Measurements from ENCODE around the gene ANKRD13D. TPM values are rescaled to one million over a fixed set of nuclear protein-coding genes. Genes with fewer than 3 reads are reported as not detected.

The ANKRD13D gene
- total RNA-seq, 1 donor: 29.8 TPM

GRCh38 chr11:67282876-67283371 is 6.2 kb upstream of the ANKRD13D start:
- H3K4me3 ChIP-seq (ENCODE audit: low read depth, low read length): no peak overlapping the region
- DNase-seq (ENCODE audit: low read depth): no peak
- no peak for TF ChIP-seq CTCF (IDR thresholded peaks at IDR 0.05; ENCODE audit: insufficient read depth, low read depth, low read length)

GRCh38 chr11:67283481-67283963 is 5.6 kb upstream of the ANKRD13D start:
- no peak for TF ChIP-seq CTCF (IDR thresholded peaks at IDR 0.05; ENCODE audit: insufficient read depth, low read depth, low read length)
- no peak overlapping the region for H3K4me3 ChIP-seq (ENCODE audit: low read depth, low read length)
- DNase-seq (ENCODE audit: low read depth): no peak

GRCh38 chr11:67284811-67285540 is 4.1 kb upstream of the ANKRD13D start:
- no peak for DNase-seq (ENCODE audit: low read depth)
- no peak overlapping the region for H3K4me3 ChIP-seq (ENCODE audit: low read depth, low read length)
- no peak for TF ChIP-seq CTCF (IDR thresholded peaks at IDR 0.05; ENCODE audit: insufficient read depth, low read depth, low read length)

DNA sequence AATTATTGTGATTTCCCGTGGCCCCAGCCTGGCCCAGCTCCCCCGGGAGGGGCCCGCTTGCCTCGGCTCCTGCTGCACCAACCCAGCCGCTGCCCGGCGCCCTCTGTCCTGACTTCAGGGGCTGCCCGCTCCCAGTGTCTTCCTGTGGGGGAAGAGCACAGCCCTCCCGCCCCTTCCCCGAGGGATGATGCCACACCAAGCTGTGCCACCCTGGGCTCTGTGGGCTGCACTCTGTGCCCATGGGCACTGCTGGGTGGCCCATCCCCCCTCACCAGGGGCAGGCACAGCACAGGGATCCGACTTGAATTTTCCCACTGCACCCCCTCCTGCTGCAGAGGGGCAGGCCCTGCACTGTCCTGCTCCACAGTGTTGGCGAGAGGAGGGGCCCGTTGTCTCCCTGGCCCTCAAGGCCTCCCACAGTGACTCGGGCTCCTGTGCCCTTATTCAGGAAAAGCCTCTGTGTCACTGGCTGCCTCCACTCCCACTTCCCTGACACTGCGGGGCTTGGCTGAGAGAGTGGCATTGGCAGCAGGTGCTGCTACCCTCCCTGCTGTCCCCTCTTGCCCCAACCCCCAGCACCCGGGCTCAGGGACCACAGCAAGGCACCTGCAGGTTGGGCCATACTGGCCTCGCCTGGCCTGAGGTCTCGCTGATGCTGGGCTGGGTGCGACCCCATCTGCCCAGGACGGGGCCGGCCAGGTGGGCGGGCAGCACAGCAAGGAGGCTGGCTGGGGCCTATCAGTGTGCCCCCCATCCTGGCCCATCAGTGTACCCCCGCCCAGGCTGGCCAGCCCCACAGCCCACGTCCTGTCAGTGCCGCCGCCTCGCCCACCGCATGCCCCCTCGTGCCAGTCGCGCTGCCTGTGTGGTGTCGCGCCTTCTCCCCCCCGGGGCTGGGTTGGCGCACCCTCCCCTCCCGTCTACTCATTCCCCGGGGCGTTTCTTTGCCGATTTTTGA is 3.3 kb upstream of the ANKRD13D start:
- H3K4me3 ChIP-seq (ENCODE audit: low read depth, low read length): no peak overlapping the region
- no peak for TF ChIP-seq CTCF (IDR thresholded peaks at IDR 0.05; ENCODE audit: insufficient read depth, low read depth, low read length)
- no peak for DNase-seq (ENCODE audit: low read depth)

DNA sequence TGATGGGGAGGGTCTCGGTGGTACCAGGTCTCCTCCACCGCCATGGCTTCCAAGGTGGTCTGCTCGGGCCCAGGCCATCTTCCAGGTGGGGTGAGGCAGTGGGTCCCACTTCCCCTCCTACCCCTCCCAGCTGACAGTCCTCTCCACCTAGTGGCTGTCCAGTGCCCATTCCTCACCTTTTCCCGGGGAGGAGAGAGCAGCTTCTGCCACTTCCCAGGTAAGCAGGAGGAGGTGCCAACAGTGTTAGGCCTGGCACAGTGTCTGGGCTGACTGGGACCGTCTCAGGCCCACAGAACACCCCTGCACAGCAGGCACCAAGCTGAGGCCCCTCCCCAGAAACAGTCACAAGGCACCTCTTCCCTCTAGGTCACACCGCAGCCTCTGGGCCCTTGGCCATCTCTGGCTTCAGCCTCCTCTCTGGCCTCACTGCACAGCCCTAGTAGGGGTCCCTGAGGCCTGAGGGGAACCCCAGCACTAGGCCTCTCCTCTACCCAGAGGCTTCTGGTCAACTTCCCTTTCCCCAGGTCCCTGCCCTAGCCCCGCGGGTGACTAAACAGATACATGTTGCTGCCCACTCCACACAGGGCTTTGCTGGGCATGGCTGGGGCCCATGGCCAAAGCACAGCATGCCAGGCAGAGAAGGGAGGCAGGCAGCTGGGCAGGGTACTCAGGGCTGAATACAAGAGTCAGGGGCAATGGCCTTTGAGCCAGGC is 2.3 kb upstream of the ANKRD13D start:
- no peak for TF ChIP-seq CTCF (IDR thresholded peaks at IDR 0.05; ENCODE audit: insufficient read depth, low read depth, low read length)
- no peak overlapping the region for H3K4me3 ChIP-seq (ENCODE audit: low read depth, low read length)
- DNase-seq (ENCODE audit: low read depth): no peak

All from fibroblast of villous mesenchyme (primary cell).